Endothelial cell of umbilical vein (primary cell): ENCODE data around the gene TENM4. TPM values are rescaled to one million over a fixed set of nuclear protein-coding genes. Genes with fewer than 3 reads are reported as not detected.

Experiments
- BruUV-seq: library from RNA; stranded (reverse); fragments of 400-500 nt; replicated peaks from 2 replicates; lab custom pipeline; 2021; lab: Mats Ljungman, UMichigan
- CTCF ChIA-PET: fragments of 300-600, 350-600 bp; sonication (Branson Sonifier 250); formaldehyde crosslinking; loops from one replicate; lab custom pipeline; 2021; ENCODE audit warnings: antibody characterized with exemption, inconsistent platforms; lab: Charles Lee
- POLR2A ChIA-PET: fragments of 300-600, 350-600 bp; sonication (Branson Sonifier 250); formaldehyde crosslinking; loops from one replicate; lab custom pipeline; 2021; ENCODE audit warnings: antibody characterized with exemption, inconsistent platforms; lab: Charles Lee
- DNase-seq: peaks from one replicate; pipeline ENCODE4 v3.0.0-alpha.2; 2011; ENCODE audit warnings: low read depth, low spot score
- FAIRE-seq: peaks from 2 replicates; lab custom pipeline; 2011; peaks lifted over from hg19 to GRCh38; lab: Jason Lieb, UNC
- H2AFZ ChIP-seq: 2 replicates; pipeline ENCODE4 v1.6.0; 2012; ENCODE audit warnings: low read depth, low read length, control low read depth, inconsistent platforms
- H3K27ac ChIP-seq: 2 replicates; pipeline ENCODE4 v1.5.1; 2011; ENCODE audit warnings: low read depth, mild to moderate bottlenecking, control low read depth, low read length, moderate library complexity; ENCODE audit not compliant: insufficient read depth
- H3K27me3 ChIP-seq, 2 experiments: 2 replicates each; pipeline versions ENCODE4 v1.6.0 to v1.6.1; 2011; ENCODE audit warnings: low read length in 2 of 2, mixed read lengths in 1 of 2; ENCODE audit not compliant: control insufficient read depth in 2 of 2, insufficient read depth in 2 of 2
- H3K36me3 ChIP-seq, 2 experiments: 2 replicates in 1 of 2; 3 replicates in 1 of 2; pipeline ENCODE4 v1.5.1; 2011; ENCODE audit warnings: low read length in 2 of 2, mild to moderate bottlenecking in 1 of 2, moderate library complexity in 1 of 2; ENCODE audit not compliant: control insufficient read depth in 2 of 2, insufficient read depth in 2 of 2; ENCODE audit errors: extremely low read depth in 1 of 2
- H3K4me1 ChIP-seq: 3 replicates; pipeline ENCODE4 v1.5.1; 2011; ENCODE audit warnings: mild to moderate bottlenecking, low read length; ENCODE audit not compliant: control insufficient read depth, insufficient read depth; ENCODE audit errors: extremely low read depth
- H3K4me2 ChIP-seq: 2 replicates; pipeline ENCODE4 v1.6.1; 2011; ENCODE audit warnings: low read length, control low read depth, mixed read lengths; ENCODE audit not compliant: insufficient read depth
- H3K4me3 ChIP-seq, 3 experiments: fragments of 200-600 bp in 1 of 3; sonication (generic), shearing (Covaris generic) in 1 of 3; replicated peaks in 1 of 3; 2 replicates each; pipeline ENCODE4 v1.5.1; 2011 to 2016; ENCODE audit warnings: control low read depth in 3 of 3, low read length in 3 of 3, mild to moderate bottlenecking in 2 of 3, inconsistent platforms in 1 of 3, low read depth in 1 of 3, moderate library complexity in 1 of 3; ENCODE audit not compliant: insufficient read depth in 1 of 3
- H3K79me2 ChIP-seq: 2 replicates; pipeline ENCODE4 v1.6.0; 2012; ENCODE audit warnings: low read length, inconsistent platforms; ENCODE audit not compliant: control insufficient read depth, insufficient read depth
- H3K9ac ChIP-seq: replicated peaks from 2 replicates; pipeline ENCODE3; 2011; ENCODE audit warnings: low read length, control low read depth; ENCODE audit not compliant: insufficient read depth; ENCODE audit errors: extremely low read depth
- H3K9me1 ChIP-seq: replicated peaks from 3 replicates; pipeline ENCODE4 v1.6.0; 2011; ENCODE audit warnings: mild to moderate bottlenecking, low read length; ENCODE audit not compliant: control insufficient read depth, insufficient read depth; ENCODE audit errors: extremely low read depth
- H3K9me3 ChIP-seq: replicated peaks from 2 replicates; pipeline ENCODE4 v1.5.1; 2012; ENCODE audit warnings: low read length, inconsistent platforms; ENCODE audit not compliant: control insufficient read depth, insufficient read depth
- H4K20me1 ChIP-seq: replicated peaks from 2 replicates; pipeline ENCODE3; 2011; ENCODE audit warnings: mild to moderate bottlenecking, low read length; ENCODE audit not compliant: control insufficient read depth, insufficient read depth; ENCODE audit errors: extremely low read depth
- CTCF ChIP-seq, 2 donors: IDR thresholded peaks; 1 replicate in 1 of 2; 2 replicates in 1 of 2; pipeline ENCODE4 v1.5.1; 2011; ENCODE audit warnings: low read length in 2 of 2, mild to moderate bottlenecking in 2 of 2, moderate library complexity in 2 of 2, control low read depth in 1 of 2, inconsistent platforms in 1 of 2, low read depth in 1 of 2; ENCODE audit not compliant: insufficient read depth in 1 of 2; ENCODE audit errors: extremely low read depth in 1 of 2
- EZH2 ChIP-seq: IDR thresholded peaks from 2 replicates; pipeline ENCODE4 v1.6.1; 2012; ENCODE audit warnings: borderline replicate concordance, low read depth, mild to moderate bottlenecking, moderate library complexity, low read length, inconsistent platforms; ENCODE audit not compliant: severe bottlenecking
- FOS ChIP-seq: IDR thresholded peaks from 2 replicates; pipeline ENCODE4 v1.6.1; 2011; ENCODE audit warnings: mild to moderate bottlenecking, low read length, moderate library complexity, borderline replicate concordance; ENCODE audit not compliant: insufficient read depth
- GATA2 ChIP-seq: IDR thresholded peaks from 2 replicates; pipeline ENCODE4 v1.7.0; 2011; ENCODE audit warnings: low read depth, mild to moderate bottlenecking, moderate library complexity, mixed read lengths, low read length; ENCODE audit not compliant: insufficient read length, insufficient read depth
- JUN ChIP-seq: IDR thresholded peaks from 2 replicates; pipeline ENCODE4 v1.6.1; 2011; ENCODE audit warnings: borderline replicate concordance, low read depth; ENCODE audit not compliant: insufficient read length, insufficient read depth
- MAX ChIP-seq: IDR thresholded peaks from 2 replicates; pipeline ENCODE4 v1.6.1; 2011; ENCODE audit not compliant: insufficient read depth, insufficient read length
- MYC ChIP-seq: IDR thresholded peaks from one replicate; pipeline ENCODE4 v1.6.1; 2011; ENCODE audit warnings: mild to moderate bottlenecking, low read depth, low read length
- POLR2A ChIP-seq: IDR thresholded peaks from 2 replicates; pipeline ENCODE4 v1.6.1; 2012; ENCODE audit warnings: low read depth, mild to moderate bottlenecking, control low read depth, low read length
- POLR2AphosphoS5 ChIP-seq: IDR thresholded peaks from 2 replicates; pipeline ENCODE4 v1.6.1; 2012; ENCODE audit warnings: low read depth, mild to moderate bottlenecking, control low read depth, low read length, moderate library complexity; ENCODE audit not compliant: insufficient read depth
- dilution Hi-C: fragments of 300-500 bp; cut with MboI; formaldehyde crosslinking; loops from one replicate; pipeline ENCODE4 v1.15.0; 2019; ENCODE audit warnings: low sequenced_read_pairs; ENCODE audit not compliant: extremely low pct_ligation_motif_present
- intact Hi-C: fragments of 100-400 bp; cut with micrococcal nuclease; formaldehyde crosslinking; loops from one replicate; pipeline ENCODE4 v1.10.0; 2022
- polyA plus RNA-seq, 4 experiments: library from polyadenylated mRNA; depleted of rRNA in 3 of 4; stranded (reverse) in 3 of 4; unstranded in 1 of 4; fragments of >200 nt; gene quantifications; 2 replicates each; pipeline versions ENCODE4 v1.2.1 to v1.2.3, GENCODE V29; 2011 to 2012; ENCODE audit warnings: missing spikeins in 1 of 4
- total RNA-seq: library from RNA; stranded (reverse); gene quantifications from 2 replicates; pipeline ENCODE4 v1.2.3, GENCODE V29; 2021

The TENM4 gene
- total and polyA plus RNA-seq, 2 donors (not counting 3 experiments of a cell fraction or from before 2014, with no cell fraction given): 0.06 to 0.27 TPM

DNA sequence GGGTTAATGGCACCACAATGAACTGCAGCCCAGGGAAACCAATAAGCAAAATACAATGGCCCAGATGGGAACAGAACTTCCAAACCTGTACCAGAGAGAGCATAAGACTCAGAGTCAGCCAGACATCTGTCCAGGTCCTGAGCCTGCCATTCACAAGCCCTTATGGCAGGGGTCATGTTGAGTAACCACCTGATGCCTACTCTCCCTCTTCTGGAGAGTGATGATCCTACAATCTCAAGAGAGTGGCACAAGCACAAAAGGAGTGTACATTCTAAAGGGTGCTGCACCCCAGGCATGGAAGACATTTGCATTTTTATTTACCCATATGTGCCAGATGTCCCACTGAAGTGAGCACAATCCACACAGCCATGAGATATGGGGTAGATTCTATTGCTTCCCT is 10.6 kb downstream of the TENM4 start:
- no peak for TF ChIP-seq POLR2AphosphoS5
- no peak for TF ChIP-seq EZH2
- TF ChIP-seq CTCF (IDR thresholded peaks at IDR 0.05; ENCODE audit: extremely low read depth in 1 of 2, insufficient read depth in 1 of 2, low read depth in 1 of 2, low read length in 2 of 2): no peak
- no peak for TF ChIP-seq JUN
- no peak for TF ChIP-seq GATA2
- TF ChIP-seq MAX: no peak
- TF ChIP-seq MYC: no peak
- TF ChIP-seq FOS: no peak
- no peak for TF ChIP-seq POLR2A
- BruUV-seq: no TSS peak
- H3K9me3 ChIP-seq: no peaks in the 10 kb centered on the region
- ChIA-PET CTCF (no interaction called here), POLR2A (no interaction called here)
- H3K4me3 ChIP-seq: no peak overlapping the region
- FAIRE-seq: no peak
- no peaks in the 10 kb centered on the region for H3K36me3 ChIP-seq
- H3K4me2 ChIP-seq: no peak overlapping the region
- H2AFZ ChIP-seq: no peak overlapping the region
- H3K79me2 ChIP-seq: no peaks in the 10 kb centered on the region
- H4K20me1 ChIP-seq: no peaks in the 10 kb centered on the region
- H3K27me3 ChIP-seq: no peaks in the 10 kb centered on the region
- intact Hi-C loops: no loop called here
- no peaks in the 10 kb centered on the region for H3K9me1 ChIP-seq
- no peak for DNase-seq
- dilution Hi-C loops: no loop called here
- H3K4me1 ChIP-seq: no peaks in the 10 kb centered on the region
- no peak overlapping the region for H3K9ac ChIP-seq
- no peak overlapping the region for H3K27ac ChIP-seq
